GM21786 (cell line): Measurements from ENCODE around the gene FAM83G.
"Not testable (repeated sequence)": the region's sequence is repeated elsewhere in the genome, so short reads cannot be mapped to it uniquely, and the experiment has no call there.

ENCODE experiments used
- ATAC-seq: cut with Tn5 transposase; IDR thresholded peaks from one replicate; pipeline ENCODE4 v1.9.1; 2021; ENCODE audit not compliant: unreplicated experiment

Gene FAM83G

GRCh38 chr17:18922596-18922995 lies 82.0 kb downstream of the FAM83G start:
- not testable (repeated sequence) for ATAC-seq

GRCh38 chr17:18921912-18922451 lies 82.6 kb downstream of the FAM83G start:
- ATAC-seq, result peak; percentile 82

DNA sequence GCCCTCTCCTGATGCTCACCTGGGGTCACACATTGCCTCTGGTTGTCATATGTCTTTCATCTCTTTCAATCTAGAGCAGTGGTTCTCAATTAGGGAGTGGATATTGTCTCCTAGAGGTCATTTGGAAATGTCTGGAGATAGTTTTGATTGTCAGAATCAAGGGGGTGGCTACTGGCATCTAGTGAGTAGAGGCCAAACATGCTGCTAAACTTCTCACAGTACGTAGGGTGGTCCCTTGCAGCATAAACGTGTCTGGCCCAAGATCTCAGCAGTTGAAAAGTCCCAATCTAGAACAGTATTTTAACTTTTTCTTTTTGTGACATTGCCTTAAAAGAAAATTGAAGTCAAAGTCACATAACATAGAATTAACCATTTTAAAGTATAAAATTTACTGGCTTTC lies 83.1 kb downstream of the FAM83G start:
- ATAC-seq, result no peak

DNA sequence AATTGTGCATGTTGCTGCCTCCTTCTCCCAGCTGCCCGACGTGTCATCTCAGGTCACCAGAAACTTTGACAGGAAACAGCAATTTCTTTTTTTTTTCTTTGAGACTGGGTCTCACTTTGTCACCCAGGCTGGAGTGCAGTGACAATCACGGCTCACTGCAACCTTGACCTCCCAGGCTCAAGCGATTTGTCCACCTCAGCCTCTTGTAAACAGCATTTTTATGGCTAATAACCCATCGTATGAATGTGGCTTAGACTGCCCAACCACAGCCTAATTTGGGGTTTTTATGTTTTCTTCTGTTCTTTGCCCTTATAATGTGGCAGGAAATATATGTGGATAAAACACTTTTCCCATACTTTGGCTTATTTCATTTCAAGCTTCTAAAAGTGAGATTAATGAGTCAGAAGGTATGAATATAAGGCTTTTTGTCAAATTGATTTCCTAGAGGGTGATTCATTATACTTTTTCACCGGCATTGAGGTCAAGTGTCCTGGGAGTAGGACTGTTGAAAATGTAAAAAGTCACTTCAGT lies 83.6 kb downstream of the FAM83G start:
- no peak for ATAC-seq

DNA sequence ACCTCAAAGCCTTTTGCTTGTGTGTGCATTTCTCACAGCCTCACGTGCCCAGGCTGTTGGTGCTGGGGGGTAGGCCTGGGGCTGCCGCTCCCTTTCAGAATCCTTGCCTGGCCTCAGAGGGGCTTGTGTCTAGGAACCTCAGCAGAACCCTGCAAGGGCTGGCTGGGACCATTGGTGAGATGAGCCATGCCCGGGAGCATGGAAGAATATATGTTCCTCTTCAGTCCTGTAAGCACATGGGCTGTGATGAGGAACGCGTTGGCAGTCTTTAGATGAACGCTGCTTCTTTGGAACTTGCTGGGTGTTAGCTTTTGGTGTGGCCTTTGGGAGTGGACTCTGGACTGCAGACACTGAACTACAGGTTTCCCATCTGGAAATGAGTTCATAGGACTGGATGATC lies 84.6 kb downstream of the FAM83G start:
- ATAC-seq, result no peak
